ENCODE measurements around the gene PRSS33. TPM values are rescaled to one million over a fixed set of nuclear protein-coding genes. Genes with fewer than 3 reads are reported as not detected.
A peak's percentile ranks its signal among the peaks of the same experiment; 100 is the strongest.

The PRSS33 gene
- total and polyA plus RNA-seq, 9 of the 15 experiments (the other 6 are each of a cell fraction or from before 2014, with no cell fraction given): not detected

DNA sequence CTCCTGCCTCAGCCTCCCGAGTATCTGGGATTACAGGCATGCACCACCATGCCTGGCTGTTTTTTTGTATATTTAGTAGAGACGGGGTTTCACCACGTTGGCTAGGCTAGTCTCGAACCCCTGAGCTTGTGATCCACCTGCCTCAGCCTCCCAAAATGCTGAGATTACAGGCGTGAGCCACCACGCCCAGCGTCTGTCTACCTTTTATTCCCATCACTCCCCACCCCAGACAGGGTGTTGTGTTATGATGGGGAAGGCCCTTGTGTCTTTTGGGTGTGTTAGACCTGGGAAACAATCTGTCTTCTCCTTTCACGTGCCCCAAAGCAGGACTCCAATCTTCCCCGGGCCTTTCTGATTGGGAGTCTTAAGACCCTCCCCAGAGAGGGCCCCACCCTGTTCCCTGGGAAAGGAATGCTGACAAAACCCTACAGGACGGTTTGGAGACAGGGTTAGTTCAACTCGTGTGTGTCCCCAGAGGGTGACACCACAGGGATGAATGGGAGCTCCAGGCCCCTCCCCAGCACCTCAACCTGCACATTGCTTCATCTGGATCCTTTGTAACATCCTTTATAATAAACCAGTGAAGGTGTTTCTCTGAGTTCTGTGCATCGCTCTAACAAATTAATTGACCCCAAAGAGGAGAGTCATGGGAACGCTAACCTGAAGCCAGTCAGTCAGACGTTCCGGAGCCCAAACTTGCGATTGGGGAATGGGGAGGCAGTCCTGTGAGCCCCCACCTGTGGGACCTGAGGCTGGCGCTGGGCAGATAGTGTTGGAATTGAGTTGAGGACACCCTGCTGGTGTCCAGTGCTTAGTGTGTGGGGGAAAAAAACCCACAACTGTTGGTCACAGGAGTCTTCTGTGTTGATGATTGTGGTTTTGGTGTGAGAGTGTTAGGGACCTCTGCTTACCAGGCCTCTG lies 7.1 kb downstream of the PRSS33 start:
- TF ChIP-seq, protein P1, sequence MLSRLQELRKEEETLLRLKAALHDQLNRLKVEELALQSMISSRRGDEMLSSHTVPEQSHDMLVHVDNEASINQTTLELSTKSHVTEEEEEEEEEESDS (CRISPR knock-in tag; IDR thresholded peaks at IDR 0.05): no peak
- TF ChIP-seq NCOA6 (IDR thresholded peaks at IDR 0.05) (no peak), CREB3 (tag; conservative IDR thresholded peaks at IDR 0.05; ENCODE audit: low read depth) (0 out of 2 replicates have a peak, but pooled peaks have one; percentile 58), EP300 (IDR thresholded peaks at IDR 0.05; ENCODE audit: low read length) (no peak)
- POLR2A ChIA-PET: interaction anchor here (1.0 kb wide), 2 partner anchors 10 kb away, joined by 3 to 4 read pairs; no protein-coding TSS in a partner anchor
- CTCF ChIA-PET (ENCODE audit: low intra/inter-chr PET ratio): no interaction called here
- H4K20me1 ChIP-seq (replicated peaks; ENCODE audit: control insufficient read depth, insufficient read depth, low read length): no peaks in the 10 kb centered on the region; the same call in 1 of the 2 replicates
- peaks cover 32% of the 10 kb centered on the region for H3K79me2 ChIP-seq (ENCODE audit: control insufficient read depth, insufficient read depth, low read length)
- no peaks in the 10 kb centered on the region for H3K9me1 ChIP-seq (ENCODE audit: control insufficient read depth, insufficient read depth, low read length)
- peak overlapping the region in 1 of 2 experiments; percentile 67; a peak in 1 of 4 replicates for H3K9ac ChIP-seq (ENCODE audit: insufficient read depth in 1 of 2, low read depth in 2 of 2, low read length in 2 of 2)
- ATAC-seq (no peak), DNase-seq (ENCODE audit: extremely low read depth in 1 of 4, low spot score in 3 of 4) (peak in 1 of 4 experiments; percentile 31), FAIRE-seq (no peak)
- no peaks in the 10 kb centered on the region for H3K9me3 ChIP-seq (replicated peaks; ENCODE audit: control insufficient read depth, insufficient read depth, low read depth, low read length)
- no peaks in the 10 kb centered on the region for H3K27me3 ChIP-seq (ENCODE audit: control insufficient read depth in 2 of 2, insufficient read depth in 2 of 2, low read length in 2 of 2)
- H3K4me1 ChIP-seq (replicated peaks in 1 of 2; ENCODE audit: control insufficient read depth in 2 of 2, insufficient read depth in 2 of 2, low read length in 2 of 2): peaks cover 10 to 48% of the 10 kb centered on the region in 2 experiments; a peak in 4 of 5 replicates
- in situ Hi-C loops (cut with MboI) (no loop called here), intact Hi-C loops (cut with micrococcal nuclease) (loop anchor here (5.0 kb wide), 1 partner anchor 37 kb away; the partner anchor contains the start of gene PRSS21)
- H3K27ac ChIP-seq (ENCODE audit: extremely low read depth, low read depth, low read length): no peak overlapping the region
- no peak overlapping the region for H3K4me3 ChIP-seq
- H3K4me2 ChIP-seq (ENCODE audit: insufficient read depth, low read length): no peak overlapping the region
- WGBS (ENCODE audit: insufficient coverage, low coverage, missing lambda C conversion rate): 59% methylated on average over 17 of the region's 17 CpGs
- no peak overlapping the region for H2AFZ ChIP-seq (ENCODE audit: low read depth, low read length)
- no TSS peak for BruUV-seq (replicated peaks)
- peaks cover 15% of the 10 kb centered on the region for H3K36me3 ChIP-seq (ENCODE audit: control insufficient read depth, insufficient read depth, low read length)

Data from K562 (cell line).